Stimulated activated CD4-positive, alpha-beta T cell treated with anti-CD3 and anti-CD28 coated beads, Interleukin-1b, Interleukin-23, amount 100 ng/mL, for 1 hour (primary cell): Measurements from ENCODE around the gene CAPN10.

Source experiments
- DNase-seq, 2 donors: peaks; one replicate each; pipeline ENCODE4 v3.0.0-alpha.2; 2020; ENCODE audit warnings: low read depth in 2 of 2

CAPN10 gene

GRCh38 chr2:240637116-240637900 lies 50.8 kb downstream of the CAPN10 start:
- DNase-seq = no peak

GRCh38 chr2:240637901-240638345 lies 51.4 kb downstream of the CAPN10 start:
- no peak for DNase-seq

DNA sequence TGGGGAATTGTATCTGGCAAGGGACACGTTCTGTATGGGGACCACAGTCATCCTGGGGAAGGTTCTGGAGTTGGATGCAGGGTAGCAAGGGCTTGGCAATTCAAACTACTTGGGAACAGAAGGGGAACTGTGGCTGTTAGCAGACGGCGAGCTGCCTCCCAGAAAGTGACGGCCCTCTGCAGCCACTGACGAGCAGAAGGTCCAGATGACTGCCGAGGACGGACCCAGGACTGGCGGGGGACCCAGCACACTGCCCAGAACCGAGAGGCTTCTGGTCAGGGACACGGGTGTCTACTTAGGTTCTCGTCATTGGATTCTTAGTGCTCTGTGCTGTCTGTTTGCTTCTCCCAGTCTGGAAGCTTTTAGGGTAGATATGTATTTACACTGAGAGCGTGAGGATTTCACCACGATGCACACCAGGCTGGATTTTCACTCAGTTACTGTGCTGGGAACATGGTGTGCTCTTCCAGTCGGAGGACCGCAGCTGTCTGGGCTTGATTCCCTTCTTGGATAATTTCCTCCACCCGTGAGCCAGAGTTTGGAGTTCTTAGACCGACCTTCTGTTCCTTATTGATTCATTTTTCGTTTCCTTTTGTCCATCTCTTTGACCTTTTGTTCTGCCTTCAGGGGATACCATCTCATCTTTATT lies 52.1 kb downstream of the CAPN10 start:
- no peak for DNase-seq

- DNase-seq = no peak
These were observed 53.0 kb downstream of the CAPN10 start for GRCh38 chr2:240639566-240639965.

DNA sequence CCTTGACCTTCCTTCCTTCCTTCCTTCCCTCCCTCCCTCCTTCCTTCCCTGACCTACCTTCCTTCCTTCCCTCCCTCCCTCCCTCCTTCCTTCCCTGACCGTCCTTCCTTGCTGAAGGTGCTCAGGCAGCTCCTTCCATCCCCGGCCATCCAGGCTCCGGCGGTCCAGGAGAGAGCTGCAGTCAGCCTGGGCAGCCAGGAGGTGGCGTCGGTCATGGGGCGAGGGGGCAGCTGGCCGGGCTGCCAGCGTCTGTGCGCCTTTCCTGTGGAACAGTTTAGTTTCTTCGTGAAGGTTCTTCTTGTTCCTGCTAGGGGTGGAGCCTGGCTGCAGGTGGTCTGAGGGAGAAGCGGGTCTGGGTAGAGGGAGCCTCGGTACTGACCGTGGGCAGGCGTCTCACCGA lies 54.4 kb downstream of the CAPN10 start:
- DNase-seq = no peak

GRCh38 chr2:240642061-240642805 lies 55.7 kb downstream of the CAPN10 start:
- no peak for DNase-seq

DNA sequence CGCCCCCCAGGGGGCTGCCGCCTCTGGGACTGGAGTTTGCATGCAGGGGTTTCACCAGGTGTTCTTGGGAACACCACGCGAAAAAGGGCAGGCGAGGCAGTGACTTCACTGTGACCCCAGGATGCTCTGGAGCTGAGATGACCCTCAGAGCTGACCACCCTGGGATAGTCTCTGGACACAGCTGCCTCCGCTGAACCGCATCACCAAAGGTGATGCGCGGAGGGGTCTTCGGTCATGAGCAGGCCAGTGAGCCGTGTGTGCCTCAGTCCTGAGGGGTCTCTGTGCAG lies 56.2 kb downstream of the CAPN10 start:
- DNase-seq = no peak

- no peak for DNase-seq
These were observed 56.7 kb downstream of the CAPN10 start for GRCh38 chr2:240643093-240643810.

- DNase-seq = no peak
These were observed 57.2 kb downstream of the CAPN10 start for GRCh38 chr2:240643811-240644150.

GRCh38 chr2:240644171-240644651 lies 57.7 kb downstream of the CAPN10 start:
- no peak for DNase-seq

DNA sequence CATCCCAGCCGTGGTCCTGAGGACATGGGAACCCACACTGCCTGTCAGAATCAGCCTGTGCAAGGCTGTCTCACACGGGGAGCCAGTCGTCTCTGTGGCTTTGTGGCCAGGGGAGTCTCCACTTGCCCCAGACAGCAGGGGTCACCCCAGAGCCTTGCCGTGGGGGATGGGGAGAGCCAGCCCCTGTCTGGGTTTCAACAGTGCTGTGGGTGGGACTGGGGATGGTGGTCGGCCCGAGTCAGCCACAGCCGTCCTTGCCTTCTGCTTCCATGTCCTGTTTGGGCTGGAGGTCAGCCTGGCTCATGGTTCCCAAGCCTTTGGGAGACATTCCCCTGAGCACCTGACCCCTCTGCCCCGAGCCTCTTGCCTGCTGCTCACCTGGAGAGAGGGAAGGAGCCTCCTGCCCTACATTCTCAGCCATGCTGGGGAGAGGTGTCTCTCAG lies 58.3 kb downstream of the CAPN10 start:
- DNase-seq = no peak

GRCh38 chr2:240645346-240645745 lies 58.8 kb downstream of the CAPN10 start:
- DNase-seq = no peak

DNA sequence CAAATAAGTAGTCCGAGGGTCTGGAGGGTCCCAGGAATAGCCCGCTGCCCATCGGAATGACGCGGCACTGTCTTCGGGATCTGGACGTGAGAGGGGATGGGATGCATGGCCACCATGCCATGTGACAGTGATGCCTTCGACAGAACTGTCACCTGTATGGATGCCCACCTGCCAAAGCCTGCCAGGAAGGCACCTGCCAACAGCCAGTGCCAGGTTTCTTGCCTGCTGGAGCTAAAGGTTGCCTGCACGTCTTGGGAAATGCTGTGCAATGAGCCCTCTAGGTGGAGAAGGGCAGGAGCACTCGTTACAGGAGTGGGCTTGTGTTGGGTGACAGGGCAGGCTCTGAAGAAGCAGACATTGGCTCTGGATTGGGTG lies 59.3 kb downstream of the CAPN10 start:
- DNase-seq = no peak

DNA sequence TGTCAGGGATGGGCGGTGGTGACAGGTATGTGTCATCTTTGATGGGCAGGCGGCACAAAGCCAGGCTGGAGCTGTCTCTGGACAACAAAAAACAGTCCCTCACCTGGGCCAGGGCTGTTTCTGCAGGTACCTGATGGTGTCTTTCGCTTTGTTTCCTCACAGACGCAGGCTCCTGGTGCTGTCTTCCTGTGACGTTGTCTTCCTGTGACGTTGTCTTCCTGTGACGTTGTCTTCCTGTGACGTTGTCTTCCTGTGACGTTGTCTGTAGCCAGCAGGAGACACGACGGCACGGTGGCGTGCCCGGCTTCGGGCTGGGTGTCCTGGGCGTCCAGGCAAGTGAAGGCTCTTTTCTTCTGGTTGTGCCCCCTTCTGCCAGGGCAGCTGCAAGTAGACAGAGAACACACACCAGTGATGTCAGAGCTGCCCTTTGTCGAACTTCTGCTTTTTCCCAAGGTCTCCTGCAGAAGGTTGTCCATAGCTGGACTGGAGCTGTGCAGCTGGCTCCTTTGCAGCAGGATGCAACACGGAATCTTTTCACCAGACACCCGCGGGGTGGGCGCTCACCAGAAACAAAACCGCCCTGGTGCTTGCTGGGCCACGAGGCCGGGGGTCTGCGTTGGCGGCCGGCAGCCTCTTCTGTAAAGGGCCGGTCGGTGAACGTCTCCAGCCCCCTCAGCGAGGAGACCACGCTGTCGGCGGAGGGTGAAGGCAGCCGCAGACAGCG lies 59.8 kb downstream of the CAPN10 start:
- no peak for DNase-seq

DNA sequence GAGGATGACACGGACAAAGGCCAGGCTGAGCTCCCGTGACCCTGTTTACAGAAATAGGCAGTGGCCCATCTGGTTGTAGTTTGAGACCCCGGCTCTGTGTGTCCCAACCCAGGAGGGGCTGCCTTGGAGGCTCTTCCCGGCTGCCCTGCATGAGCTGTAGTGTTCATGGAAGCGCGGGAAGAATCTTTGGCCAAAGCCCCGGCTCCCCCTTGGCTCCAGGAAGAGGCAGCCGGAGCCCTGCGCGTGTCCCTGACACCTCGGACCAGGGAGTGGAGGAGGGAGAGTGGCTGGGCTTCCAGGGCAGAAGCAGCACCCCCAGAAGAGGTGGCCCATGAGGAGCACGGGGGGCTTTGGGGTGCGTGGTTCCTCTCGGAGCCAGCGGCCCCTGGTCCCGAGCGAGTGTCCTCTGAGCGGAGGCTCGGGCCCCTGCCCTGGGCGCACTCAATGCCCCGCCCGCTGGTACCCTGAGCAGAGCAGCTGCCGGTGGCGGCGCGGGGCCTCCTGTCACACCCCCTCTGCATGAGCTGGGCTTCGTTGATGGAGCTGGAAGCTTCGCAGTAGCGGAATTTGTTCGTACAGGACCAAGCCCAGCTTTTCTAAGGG lies 60.5 kb downstream of the CAPN10 start:
- no peak for DNase-seq

DNA sequence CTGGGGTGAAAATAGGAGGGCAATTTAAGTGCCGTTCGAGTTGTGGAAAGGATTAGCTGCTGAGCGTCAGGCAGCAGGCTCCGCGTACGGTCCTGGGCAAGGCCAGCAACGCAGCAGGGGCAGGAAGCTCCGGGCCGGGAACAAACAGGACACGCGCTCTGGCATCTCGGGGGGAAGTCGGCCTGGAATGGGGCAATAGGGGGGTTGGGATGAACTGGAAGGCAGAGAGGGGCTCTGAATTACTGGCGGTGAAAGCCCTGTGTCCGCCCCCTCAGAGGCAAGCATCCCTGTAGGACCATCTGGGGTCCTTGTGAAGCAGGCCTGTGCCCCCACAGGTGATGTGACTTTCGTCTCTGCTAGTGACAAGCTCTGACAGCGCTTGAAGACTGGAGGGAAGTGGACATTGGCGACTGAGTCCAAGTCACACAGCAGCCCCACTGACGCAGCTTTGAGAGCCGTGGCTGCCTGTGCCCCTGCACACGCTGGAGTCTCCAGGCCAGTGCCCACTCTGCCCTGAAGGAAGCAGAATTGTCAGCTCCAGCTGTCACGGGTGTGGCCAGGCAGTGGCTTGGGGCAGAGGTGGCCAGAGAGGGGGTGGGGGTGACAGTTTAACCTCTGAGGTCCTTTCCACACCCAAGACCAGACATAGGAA lies 61.1 kb downstream of the CAPN10 start:
- no peak for DNase-seq

DNA sequence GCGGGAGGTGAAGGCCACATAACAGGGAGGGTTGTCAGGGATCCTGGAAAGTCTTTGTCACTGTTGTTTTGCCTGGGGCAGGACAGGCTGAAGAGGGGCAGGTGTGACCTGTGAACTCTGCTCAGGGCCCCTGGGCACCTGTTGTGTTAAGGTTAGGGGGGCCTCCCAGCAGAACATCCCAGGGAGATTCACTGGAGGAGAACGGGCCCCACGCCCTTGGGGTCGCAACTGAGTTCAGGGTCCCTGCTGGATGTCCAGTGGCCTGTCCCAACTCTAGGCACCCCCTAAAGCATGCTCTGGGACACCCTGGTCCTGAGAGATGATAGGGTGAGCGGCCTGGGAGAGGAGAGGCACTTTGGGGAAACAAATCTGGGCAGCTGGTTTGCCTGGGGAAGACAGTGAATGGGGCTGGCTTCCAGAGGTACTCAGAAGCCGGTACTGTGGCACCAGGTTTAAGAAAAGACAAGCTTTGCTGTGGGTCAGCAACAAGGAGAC lies 61.7 kb downstream of the CAPN10 start:
- no peak for DNase-seq
